Astrocyte of the cerebellum (primary cell): ENCODE results near the gene JAK1.

Experiments
- DNase-seq: peaks from one replicate; pipeline ENCODE4 v3.0.0-alpha.2; 2011; ENCODE audit warnings: low read depth
- H3K4me3 ChIP-seq: 2 replicates; pipeline ENCODE4 v1.5.1; 2011; ENCODE audit warnings: mild to moderate bottlenecking, low read depth, low read length, moderate library complexity
- CTCF ChIP-seq: IDR thresholded peaks from 2 replicates; pipeline ENCODE4 v1.5.1; 2012; ENCODE audit warnings: low read length, low read depth, moderate library complexity, mild to moderate bottlenecking; ENCODE audit errors: missing control alignments
- in situ Hi-C: cut with HindIII; loops from 2 replicates; pipeline ENCODE4 v1.10.0; 2017; ENCODE audit warnings: low sequenced_read_pairs

The JAK1 gene

GRCh38 chr1:64961923-64962322, 4.4 kb downstream of the JAK1 start:
- in situ Hi-C loops: no loop called here
- TF ChIP-seq CTCF: no peak
- DNase-seq: no peak
- no peak overlapping the region for H3K4me3 ChIP-seq

- DNase-seq: no peak
- no peak overlapping the region for H3K4me3 ChIP-seq
- in situ Hi-C loops: no loop called here
- no peak for TF ChIP-seq CTCF
These were observed 5.6 kb downstream of the JAK1 start for GRCh38 chr1:64960731-64961130.

- no peak for TF ChIP-seq CTCF
- in situ Hi-C loops: no loop called here
- DNase-seq: no peak
- no peak overlapping the region for H3K4me3 ChIP-seq
These were observed 6.4 kb downstream of the JAK1 start for GRCh38 chr1:64959986-64960385.

GRCh38 chr1:64956733-64957441, 9.5 kb downstream of the JAK1 start:
- in situ Hi-C loops: no loop called here
- no peak overlapping the region for H3K4me3 ChIP-seq
- no peak for DNase-seq
- no peak for TF ChIP-seq CTCF

- DNase-seq: no peak
- H3K4me3 ChIP-seq: no peak overlapping the region
- no peak for TF ChIP-seq CTCF
- in situ Hi-C loops: no loop called here
These were observed 10.2 kb downstream of the JAK1 start for GRCh38 chr1:64956010-64956640.

- in situ Hi-C loops: no loop called here
- no peak for TF ChIP-seq CTCF
- no peak overlapping the region for H3K4me3 ChIP-seq
- DNase-seq: no peak
These were observed 11.0 kb downstream of the JAK1 start for GRCh38 chr1:64955097-64956009.
